ENCODE data around the gene SAMSN1. TPM values are rescaled to one million over a fixed set of nuclear protein-coding genes. Genes with fewer than 3 reads are reported as not detected.

The SAMSN1 gene
- total and polyA plus RNA-seq, 2 experiments from 2014 or later: 3.2 to 5.4 TPM

DNA sequence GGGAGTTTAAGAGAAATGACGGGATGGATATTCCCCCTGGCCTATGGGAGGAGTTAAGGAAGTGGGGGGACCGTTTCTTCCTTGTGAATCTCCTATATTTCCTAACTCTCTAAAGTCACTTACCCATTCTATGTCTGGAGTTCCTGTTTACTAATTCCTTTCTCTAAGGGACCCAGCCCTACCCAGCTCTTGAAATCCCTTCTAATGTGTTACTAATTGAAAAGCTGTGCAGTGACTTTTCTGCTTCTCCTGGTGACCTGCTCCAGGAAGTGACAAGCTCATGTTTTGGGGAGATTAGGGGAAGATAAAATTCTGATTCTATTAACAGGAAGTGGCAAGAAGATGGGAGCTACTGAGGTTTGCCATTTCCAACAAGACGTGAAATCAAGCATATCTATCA, 4.0 kb upstream of the SAMSN1 start (continued):
- TF ChIP-seq, protein P1, sequence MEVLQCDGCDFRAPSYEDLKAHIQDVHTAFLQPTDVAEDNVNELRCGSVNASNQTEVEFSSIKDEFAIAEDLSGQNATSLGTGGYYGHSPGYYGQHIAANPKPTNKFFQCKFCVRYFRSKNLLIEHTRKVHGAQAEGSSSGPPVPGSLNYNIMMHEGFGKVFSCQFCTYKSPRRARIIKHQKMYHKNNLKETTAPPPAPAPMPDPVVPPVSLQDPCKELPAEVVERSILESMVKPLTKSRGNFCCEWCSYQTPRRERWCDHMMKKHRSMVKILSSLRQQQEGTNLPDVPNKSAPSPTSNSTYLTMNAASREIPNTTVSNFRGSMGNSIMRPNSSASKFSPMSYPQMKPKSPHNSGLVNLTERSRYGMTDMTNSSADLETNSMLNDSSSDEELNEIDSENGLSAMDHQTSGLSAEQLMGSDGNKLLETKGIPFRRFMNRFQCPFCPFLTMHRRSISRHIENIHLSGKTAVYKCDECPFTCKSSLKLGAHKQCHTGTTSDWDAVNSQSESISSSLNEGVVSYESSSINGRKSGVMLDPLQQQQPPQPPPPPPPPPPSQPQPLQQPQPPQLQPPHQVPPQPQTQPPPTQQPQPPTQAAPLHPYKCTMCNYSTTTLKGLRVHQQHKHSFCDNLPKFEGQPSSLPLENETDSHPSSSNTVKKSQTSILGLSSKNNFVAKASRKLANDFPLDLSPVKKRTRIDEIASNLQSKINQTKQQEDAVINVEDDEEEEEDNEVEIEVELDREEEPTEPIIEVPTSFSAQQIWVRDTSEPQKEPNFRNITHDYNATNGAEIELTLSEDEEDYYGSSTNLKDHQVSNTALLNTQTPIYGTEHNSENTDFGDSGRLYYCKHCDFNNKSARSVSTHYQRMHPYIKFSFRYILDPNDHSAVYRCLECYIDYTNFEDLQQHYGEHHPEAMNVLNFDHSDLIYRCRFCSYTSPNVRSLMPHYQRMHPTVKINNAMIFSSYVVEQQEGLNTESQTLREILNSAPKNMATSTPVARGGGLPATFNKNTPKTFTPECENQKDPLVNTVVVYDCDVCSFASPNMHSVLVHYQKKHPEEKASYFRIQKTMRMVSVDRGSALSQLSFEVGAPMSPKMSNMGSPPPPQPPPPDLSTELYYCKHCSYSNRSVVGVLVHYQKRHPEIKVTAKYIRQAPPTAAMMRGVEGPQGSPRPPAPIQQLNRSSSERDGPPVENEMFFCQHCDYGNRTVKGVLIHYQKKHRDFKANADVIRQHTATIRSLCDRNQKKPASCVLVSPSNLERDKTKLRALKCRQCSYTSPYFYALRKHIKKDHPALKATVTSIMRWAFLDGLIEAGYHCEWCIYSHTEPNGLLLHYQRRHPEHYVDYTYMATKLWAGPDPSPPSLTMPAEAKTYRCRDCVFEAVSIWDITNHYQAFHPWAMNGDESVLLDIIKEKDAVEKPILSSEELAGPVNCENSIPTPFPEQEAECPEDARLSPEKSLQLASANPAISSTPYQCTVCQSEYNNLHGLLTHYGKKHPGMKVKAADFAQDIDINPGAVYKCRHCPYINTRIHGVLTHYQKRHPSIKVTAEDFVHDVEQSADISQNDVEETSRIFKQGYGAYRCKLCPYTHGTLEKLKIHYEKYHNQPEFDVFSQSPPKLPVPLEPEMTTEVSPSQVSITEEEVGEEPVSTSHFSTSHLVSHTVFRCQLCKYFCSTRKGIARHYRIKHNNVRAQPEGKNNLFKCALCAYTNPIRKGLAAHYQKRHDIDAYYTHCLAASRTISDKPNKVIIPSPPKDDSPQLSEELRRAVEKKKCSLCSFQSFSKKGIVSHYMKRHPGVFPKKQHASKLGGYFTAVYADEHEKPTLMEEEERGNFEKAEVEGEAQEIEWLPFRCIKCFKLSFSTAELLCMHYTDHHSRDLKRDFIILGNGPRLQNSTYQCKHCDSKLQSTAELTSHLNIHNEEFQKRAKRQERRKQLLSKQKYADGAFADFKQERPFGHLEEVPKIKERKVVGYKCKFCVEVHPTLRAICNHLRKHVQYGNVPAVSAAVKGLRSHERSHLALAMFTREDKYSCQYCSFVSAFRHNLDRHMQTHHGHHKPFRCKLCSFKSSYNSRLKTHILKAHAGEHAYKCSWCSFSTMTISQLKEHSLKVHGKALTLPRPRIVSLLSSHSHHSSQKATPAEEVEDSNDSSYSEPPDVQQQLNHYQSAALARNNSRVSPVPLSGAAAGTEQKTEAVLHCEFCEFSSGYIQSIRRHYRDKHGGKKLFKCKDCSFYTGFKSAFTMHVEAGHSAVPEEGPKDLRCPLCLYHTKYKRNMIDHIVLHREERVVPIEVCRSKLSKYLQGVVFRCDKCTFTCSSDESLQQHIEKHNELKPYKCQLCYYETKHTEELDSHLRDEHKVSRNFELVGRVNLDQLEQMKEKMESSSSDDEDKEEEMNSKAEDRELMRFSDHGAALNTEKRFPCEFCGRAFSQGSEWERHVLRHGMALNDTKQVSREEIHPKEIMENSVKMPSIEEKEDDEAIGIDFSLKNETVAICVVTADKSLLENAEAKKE (CRISPR knock-in tag; IDR thresholded peaks at IDR 0.05): no peak

DNA sequence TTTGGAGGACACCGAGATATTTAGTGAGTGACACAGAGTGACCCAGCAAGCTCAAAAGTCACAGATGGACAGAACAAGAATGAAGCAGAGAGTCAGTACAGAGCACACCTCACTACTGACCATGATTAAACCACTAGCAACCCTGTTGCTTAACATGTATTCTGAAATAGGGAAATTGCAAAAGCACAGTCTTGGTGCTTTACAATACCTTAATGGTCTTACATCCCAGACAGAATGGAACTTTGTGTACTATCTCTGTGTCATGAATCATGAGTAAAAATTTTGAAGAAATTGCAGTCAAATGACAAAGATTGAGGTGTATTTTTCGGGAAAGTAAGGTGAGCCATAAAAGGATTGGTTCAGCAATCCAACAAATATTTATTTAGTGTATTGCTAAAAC, 2.7 kb upstream of the SAMSN1 start:
- H3K9me3 Mint-ChIP-seq: no peaks in the 10 kb centered on the region
- DNase-seq (ENCODE audit: low spot score): no peak
- H3K79me2 ChIP-seq (replicated peaks; ENCODE audit: insufficient read depth): no peaks in the 10 kb centered on the region
- no peaks in the 10 kb centered on the region for H3K9me2 ChIP-seq (ENCODE audit: insufficient read depth)
- H3K27me3 ChIP-seq (ENCODE audit: insufficient read depth): no peaks in the 10 kb centered on the region
- no peaks in the 10 kb centered on the region for H3K36me3 Mint-ChIP-seq (ENCODE audit: low read depth)
- no peak overlapping the region for H3K4me3 ChIP-seq
- no peaks in the 10 kb centered on the region for H3F3A ChIP-seq (replicated peaks; ENCODE audit: low read depth)
- no peak overlapping the region for H3K4me2 ChIP-seq
- H4K20me1 ChIP-seq (replicated peaks; ENCODE audit: insufficient read depth): no peaks in the 10 kb centered on the region
- no peak for ATAC-seq
- H3K36me3 ChIP-seq (ENCODE audit: insufficient read depth): no peaks in the 10 kb centered on the region
- TF ChIP-seq ZNF331 (CRISPR knock-in tag; IDR thresholded peaks at IDR 0.05; ENCODE audit: low read depth) (no peak), EZH2phosphoT487 (IDR thresholded peaks at IDR 0.05; ENCODE audit: unreplicated experiment) (no peak), ZNF114 (CRISPR knock-in tag; IDR thresholded peaks at IDR 0.05) (no peak), CREB1 (CRISPR knock-in tag; IDR thresholded peaks at IDR 0.05; ENCODE audit: low read depth) (no peak), POLR2AphosphoS5 (IDR thresholded peaks at IDR 0.05; ENCODE audit: low read depth) (no peak), EZH2 (IDR thresholded peaks at IDR 0.05; ENCODE audit: low read depth, unreplicated experiment) (no peak)
- TF ChIP-seq, protein P1 (CRISPR knock-in tag; IDR thresholded peaks at IDR 0.05): no peak
- TF ChIP-seq, protein P2, sequence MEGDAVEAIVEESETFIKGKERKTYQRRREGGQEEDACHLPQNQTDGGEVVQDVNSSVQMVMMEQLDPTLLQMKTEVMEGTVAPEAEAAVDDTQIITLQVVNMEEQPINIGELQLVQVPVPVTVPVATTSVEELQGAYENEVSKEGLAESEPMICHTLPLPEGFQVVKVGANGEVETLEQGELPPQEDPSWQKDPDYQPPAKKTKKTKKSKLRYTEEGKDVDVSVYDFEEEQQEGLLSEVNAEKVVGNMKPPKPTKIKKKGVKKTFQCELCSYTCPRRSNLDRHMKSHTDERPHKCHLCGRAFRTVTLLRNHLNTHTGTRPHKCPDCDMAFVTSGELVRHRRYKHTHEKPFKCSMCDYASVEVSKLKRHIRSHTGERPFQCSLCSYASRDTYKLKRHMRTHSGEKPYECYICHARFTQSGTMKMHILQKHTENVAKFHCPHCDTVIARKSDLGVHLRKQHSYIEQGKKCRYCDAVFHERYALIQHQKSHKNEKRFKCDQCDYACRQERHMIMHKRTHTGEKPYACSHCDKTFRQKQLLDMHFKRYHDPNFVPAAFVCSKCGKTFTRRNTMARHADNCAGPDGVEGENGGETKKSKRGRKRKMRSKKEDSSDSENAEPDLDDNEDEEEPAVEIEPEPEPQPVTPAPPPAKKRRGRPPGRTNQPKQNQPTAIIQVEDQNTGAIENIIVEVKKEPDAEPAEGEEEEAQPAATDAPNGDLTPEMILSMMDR (conservative IDR thresholded peaks at IDR 0.05; ENCODE audit: low read depth in 2 of 2): no peak
- H3K27me3 Mint-ChIP-seq (ENCODE audit: insufficient read depth, low read depth, poor library complexity): no peaks in the 10 kb centered on the region
- H3K4me3 Mint-ChIP-seq: no peak overlapping the region
- H3K27ac Mint-ChIP-seq: no peak overlapping the region
- no peak overlapping the region for H2AFZ ChIP-seq
- peaks cover 4% of the 10 kb centered on the region; the same call in 2 of the 3 replicates for H3K4me1 Mint-ChIP-seq
- H3K27ac ChIP-seq (ENCODE audit: low read depth): no peak overlapping the region
- no peaks in the 10 kb centered on the region; the same call in 1 of the 2 replicates for H3K4me1 ChIP-seq (ENCODE audit: insufficient read depth)
